DND-41 (cell line): ENCODE data around the gene LRFN4.

Source experiments
- EZH2 ChIP-seq: IDR thresholded peaks from 3 replicates; pipeline ENCODE4 v1.6.1; 2012; ENCODE audit warnings: borderline replicate concordance, low read depth, mild to moderate bottlenecking, moderate library complexity, low read length, inconsistent platforms; ENCODE audit not compliant: severe bottlenecking
- TF ChIP-seq, protein P1 (sequence below): IDR thresholded peaks from 2 replicates; pipeline ENCODE4 v1.5.1; 2012; ENCODE audit warnings: borderline replicate concordance, low read length, moderate library complexity, mild to moderate bottlenecking; ENCODE audit not compliant: poor library complexity, severe bottlenecking; ENCODE audit errors: extremely low read depth

DNA sequence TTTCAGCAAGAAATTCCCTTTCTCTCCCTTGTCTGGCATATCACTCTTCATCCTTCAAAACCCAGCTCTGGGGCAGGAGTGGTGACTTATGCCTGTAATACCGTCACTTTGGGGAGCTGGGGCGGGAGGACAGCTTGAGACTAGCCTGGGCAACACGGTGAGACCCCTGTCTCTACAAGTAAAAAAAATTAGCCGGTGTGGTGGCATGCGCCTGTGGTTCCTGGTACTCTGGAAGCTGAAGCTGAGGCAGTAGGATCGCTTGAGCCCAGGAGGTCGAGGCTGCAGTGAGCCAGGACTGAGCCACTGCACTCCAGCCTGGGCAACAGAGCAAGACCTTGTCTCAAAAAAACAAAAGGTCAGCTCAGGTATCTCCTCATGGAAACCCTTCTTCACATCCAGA is 15.0 kb upstream of the LRFN4 start:
- TF ChIP-seq, protein P1, sequence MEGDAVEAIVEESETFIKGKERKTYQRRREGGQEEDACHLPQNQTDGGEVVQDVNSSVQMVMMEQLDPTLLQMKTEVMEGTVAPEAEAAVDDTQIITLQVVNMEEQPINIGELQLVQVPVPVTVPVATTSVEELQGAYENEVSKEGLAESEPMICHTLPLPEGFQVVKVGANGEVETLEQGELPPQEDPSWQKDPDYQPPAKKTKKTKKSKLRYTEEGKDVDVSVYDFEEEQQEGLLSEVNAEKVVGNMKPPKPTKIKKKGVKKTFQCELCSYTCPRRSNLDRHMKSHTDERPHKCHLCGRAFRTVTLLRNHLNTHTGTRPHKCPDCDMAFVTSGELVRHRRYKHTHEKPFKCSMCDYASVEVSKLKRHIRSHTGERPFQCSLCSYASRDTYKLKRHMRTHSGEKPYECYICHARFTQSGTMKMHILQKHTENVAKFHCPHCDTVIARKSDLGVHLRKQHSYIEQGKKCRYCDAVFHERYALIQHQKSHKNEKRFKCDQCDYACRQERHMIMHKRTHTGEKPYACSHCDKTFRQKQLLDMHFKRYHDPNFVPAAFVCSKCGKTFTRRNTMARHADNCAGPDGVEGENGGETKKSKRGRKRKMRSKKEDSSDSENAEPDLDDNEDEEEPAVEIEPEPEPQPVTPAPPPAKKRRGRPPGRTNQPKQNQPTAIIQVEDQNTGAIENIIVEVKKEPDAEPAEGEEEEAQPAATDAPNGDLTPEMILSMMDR = no peak
- TF ChIP-seq EZH2 = no peak
